Kidney epithelial cell (primary cell): ENCODE results near the gene MPDU1. TPM values are rescaled to one million over a fixed set of nuclear protein-coding genes. Genes with fewer than 3 reads are reported as not detected.

Experiments used
- DNase-seq: peaks from one replicate; pipeline ENCODE4 v3.0.0-alpha.2; 2010; ENCODE audit warnings: low read depth
- H3K27me3 ChIP-seq: 2 replicates; pipeline ENCODE4 v1.6.0; 2011; ENCODE audit warnings: low read length; ENCODE audit not compliant: control insufficient read depth, insufficient read depth
- H3K36me3 ChIP-seq: 2 replicates; pipeline ENCODE4 v1.5.1; 2011; ENCODE audit warnings: low read length; ENCODE audit not compliant: control insufficient read depth, insufficient read depth
- H3K4me3 ChIP-seq: 2 replicates; pipeline ENCODE4 v1.5.1; 2011; ENCODE audit warnings: low read depth, mild to moderate bottlenecking, control low read depth, low read length
- total RNA-seq: library from RNA; depleted of rRNA; stranded (reverse); fragments of >200 nt; gene quantifications from 2 replicates; pipeline ENCODE4 v1.2.3, GENCODE V29; 2015
- TF ChIP-seq, protein P1 (sequence below): IDR thresholded peaks from 2 replicates; pipeline ENCODE4 v1.5.1; 2011; ENCODE audit warnings: mild to moderate bottlenecking, moderate library complexity, low read length, control low read depth, inconsistent platforms; ENCODE audit not compliant: insufficient read depth, poor library complexity, severe bottlenecking

MPDU1 gene
- total RNA-seq, 1 donor from 2014 or later = 187 TPM

DNA sequence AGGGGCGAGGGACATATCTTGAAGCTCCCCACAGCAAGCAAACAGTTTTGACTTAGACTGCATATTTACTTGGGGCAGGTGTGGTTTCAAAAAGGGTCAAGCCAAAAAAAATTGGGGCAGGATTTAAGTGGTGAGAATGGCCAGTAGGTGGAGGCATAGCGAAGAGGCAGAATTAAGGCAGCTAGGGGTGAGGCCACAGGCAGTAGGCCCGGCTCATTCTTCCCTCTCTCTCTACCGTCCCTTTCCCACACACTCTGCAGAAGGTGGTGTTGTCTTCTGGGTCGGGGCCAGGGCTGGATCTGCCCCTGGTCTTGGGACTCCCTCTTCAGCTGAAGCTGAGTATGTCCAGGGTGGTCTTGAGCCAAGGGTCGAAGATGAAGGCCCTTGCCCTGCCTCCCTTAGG, 48.8 kb downstream of the MPDU1 start:
- Histone ChIP-seq H3K27me3 (peaks cover 2% of the 10 kb centered on the region), H3K36me3 (no peaks in the 10 kb centered on the region), H3K4me3 (no peak overlapping the region)
- no peak for DNase-seq
- TF ChIP-seq, protein P1, sequence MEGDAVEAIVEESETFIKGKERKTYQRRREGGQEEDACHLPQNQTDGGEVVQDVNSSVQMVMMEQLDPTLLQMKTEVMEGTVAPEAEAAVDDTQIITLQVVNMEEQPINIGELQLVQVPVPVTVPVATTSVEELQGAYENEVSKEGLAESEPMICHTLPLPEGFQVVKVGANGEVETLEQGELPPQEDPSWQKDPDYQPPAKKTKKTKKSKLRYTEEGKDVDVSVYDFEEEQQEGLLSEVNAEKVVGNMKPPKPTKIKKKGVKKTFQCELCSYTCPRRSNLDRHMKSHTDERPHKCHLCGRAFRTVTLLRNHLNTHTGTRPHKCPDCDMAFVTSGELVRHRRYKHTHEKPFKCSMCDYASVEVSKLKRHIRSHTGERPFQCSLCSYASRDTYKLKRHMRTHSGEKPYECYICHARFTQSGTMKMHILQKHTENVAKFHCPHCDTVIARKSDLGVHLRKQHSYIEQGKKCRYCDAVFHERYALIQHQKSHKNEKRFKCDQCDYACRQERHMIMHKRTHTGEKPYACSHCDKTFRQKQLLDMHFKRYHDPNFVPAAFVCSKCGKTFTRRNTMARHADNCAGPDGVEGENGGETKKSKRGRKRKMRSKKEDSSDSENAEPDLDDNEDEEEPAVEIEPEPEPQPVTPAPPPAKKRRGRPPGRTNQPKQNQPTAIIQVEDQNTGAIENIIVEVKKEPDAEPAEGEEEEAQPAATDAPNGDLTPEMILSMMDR = peak; percentile 47

DNA sequence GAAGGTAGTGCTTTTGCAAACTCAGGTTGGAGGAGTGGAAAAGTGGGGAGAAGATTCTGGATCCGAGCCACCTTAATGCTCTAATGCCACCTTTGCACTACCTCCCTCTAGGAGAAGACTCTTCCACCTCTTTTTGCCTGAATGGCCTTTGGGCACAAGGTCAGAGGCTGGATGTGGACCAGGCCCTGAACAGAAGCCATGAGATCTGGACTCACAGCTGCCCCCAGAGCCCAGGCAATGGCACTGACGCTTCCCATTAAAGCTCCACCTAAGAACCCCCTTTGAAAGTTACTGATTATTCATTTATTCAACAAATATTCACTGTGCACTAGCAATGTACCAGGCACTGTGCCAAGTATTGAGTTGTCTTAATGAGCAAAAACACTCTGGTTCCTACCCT, 49.4 kb downstream of the MPDU1 start:
- TF ChIP-seq, protein P1 = no peak
- H3K27me3 ChIP-seq = peaks cover 2% of the 10 kb centered on the region
- no peak overlapping the region for H3K4me3 ChIP-seq
- no peak for DNase-seq
- H3K36me3 ChIP-seq = no peaks in the 10 kb centered on the region

DNA sequence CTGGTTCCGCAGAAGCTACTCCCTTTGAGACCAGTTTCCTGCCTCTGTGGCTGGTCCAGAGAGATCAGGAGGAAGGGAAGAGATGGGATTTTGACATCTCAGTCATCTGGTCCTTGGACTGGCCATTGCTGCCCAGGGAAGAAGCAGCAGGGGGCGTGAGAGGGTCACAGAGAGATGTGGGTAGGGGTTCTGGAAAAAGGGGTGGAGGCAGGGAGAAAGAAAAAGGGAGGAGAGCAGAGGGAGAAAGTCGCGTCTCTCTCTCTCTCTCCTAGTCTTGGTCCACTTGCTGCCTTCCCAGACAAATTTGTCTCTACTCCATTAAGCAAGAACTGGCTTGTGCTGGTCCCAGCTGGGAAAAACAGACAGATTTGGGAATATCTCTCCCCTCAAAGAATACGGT, 50.7 kb downstream of the MPDU1 start:
- TF ChIP-seq, protein P1 = peak; percentile 61
- Histone ChIP-seq H3K4me3 (no peak overlapping the region), H3K27me3 (peaks cover 2% of the 10 kb centered on the region), H3K36me3 (no peaks in the 10 kb centered on the region)
- DNase-seq = no peak

- Histone ChIP-seq H3K27me3 (peaks cover 2% of the 10 kb centered on the region), H3K4me3 (no peak overlapping the region), H3K36me3 (no peaks in the 10 kb centered on the region)
- TF ChIP-seq, protein P1 = no peak
- DNase-seq = no peak
These were observed 52.5 kb downstream of the MPDU1 start for GRCh38 chr17:7636163-7636562.

Other genes starting within 250 kb of the MPDU1 start
- gene ACAP1, start 247.3 kb upstream of the MPDU1 start, total RNA-seq = 0.14 and 3.6 TPM in 2 replicates
- 14.9 and 15.5 TPM in 2 replicates for gene KCTD11, start 231.7 kb upstream of the MPDU1 start, total RNA-seq
- gene TMEM95, start 228.7 kb upstream of the MPDU1 start, total RNA-seq = not detected in 2 replicates
- 4.0 and 13.3 TPM in 2 replicates for gene TNK1, start 202.8 kb upstream of the MPDU1 start, total RNA-seq
- 61.8 and 74.7 TPM in 2 replicates for gene PLSCR3, start 189.3 kb upstream of the MPDU1 start, total RNA-seq
- gene TMEM256, start 179.8 kb upstream of the MPDU1 start, total RNA-seq = 66.9 and 77.1 TPM in 2 replicates
- 8.3 and 8.4 TPM in 2 replicates for gene NLGN2, start 176.0 kb upstream of the MPDU1 start, total RNA-seq
- not detected in 2 replicates for gene SPEM1, start 163.5 kb upstream of the MPDU1 start, total RNA-seq
- gene SPEM2, start 158.2 kb upstream of the MPDU1 start, total RNA-seq = not detected in 2 replicates
- not detected in 2 replicates for gene SPEM3, start 155.0 kb upstream of the MPDU1 start, total RNA-seq
- gene TMEM102, start 148.4 kb upstream of the MPDU1 start, total RNA-seq = 31.7 and 34.9 TPM in 2 replicates
- 1.5 and 1.8 TPM in 2 replicates for gene FGF11, start 144.3 kb upstream of the MPDU1 start, total RNA-seq
- gene CHRNB1, start 138.8 kb upstream of the MPDU1 start, total RNA-seq = 19.0 and 21.6 TPM in 2 replicates
- 26.3 and 28.3 TPM in 2 replicates for gene ZBTB4, start 104.2 kb upstream of the MPDU1 start, total RNA-seq
- gene SLC35G6, start 102.4 kb upstream of the MPDU1 start, total RNA-seq = not detected in 2 replicates
- 56.9 and 57.8 TPM in 2 replicates for gene POLR2A, start 99.5 kb upstream of the MPDU1 start, total RNA-seq
- 9.0 and 9.4 TPM in 2 replicates for gene TNFSF12, start 34.8 kb upstream of the MPDU1 start, total RNA-seq
- gene TNFSF13, start 25.1 kb upstream of the MPDU1 start, total RNA-seq = 13.5 and 14.3 TPM in 2 replicates
- 107 and 109 TPM in 2 replicates for gene SENP3, start 21.9 kb upstream of the MPDU1 start, total RNA-seq
- gene CD68, start 4.2 kb upstream of the MPDU1 start, total RNA-seq = 7.4 and 8.7 TPM in 2 replicates
- gene SOX15, start 6.2 kb downstream of the MPDU1 start, total RNA-seq = 1.8 and 3.4 TPM in 2 replicates
- gene FXR2, start 31.0 kb downstream of the MPDU1 start, total RNA-seq = 43.0 and 45.7 TPM in 2 replicates
- 61.6 and 76.0 TPM in 2 replicates for gene SAT2, start 44.0 kb downstream of the MPDU1 start, total RNA-seq
- 0.79 TPM in 1 of 2 replicates, not detected in the other for gene SHBG, start 46.3 kb downstream of the MPDU1 start, total RNA-seq
- not detected in 2 replicates for gene ATP1B2, start 67.1 kb downstream of the MPDU1 start, total RNA-seq
- gene TP53, start 103.6 kb downstream of the MPDU1 start, total RNA-seq = 154 and 168 TPM in 2 replicates
- 13.3 and 14.9 TPM in 2 replicates for gene WRAP53, start 104.6 kb downstream of the MPDU1 start, total RNA-seq
- gene EFNB3, start 121.3 kb downstream of the MPDU1 start, total RNA-seq = 4.7 and 5.5 TPM in 2 replicates
- gene DNAH2, start 133.9 kb downstream of the MPDU1 start, total RNA-seq = 0.04 TPM in 1 of 2 replicates, not detected in the other